GM19455 (cell line): ENCODE measurements around the gene ARHGAP4.

ENCODE experiments used
- ATAC-seq: cut with Tn5 transposase; IDR thresholded peaks from one replicate; pipeline ENCODE4 v1.9.1; 2021; ENCODE audit not compliant: unreplicated experiment

ARHGAP4 gene

GRCh38 chrX:153928846-153929245 is 2.8 kb upstream of the ARHGAP4 start:
- no peak for ATAC-seq

- peak; percentile 67 for ATAC-seq
Observed at GRCh38 chrX:153927922-153928760, 2.1 kb upstream of the ARHGAP4 start.

GRCh38 chrX:153927672-153927921 is 1.5 kb upstream of the ARHGAP4 start:
- ATAC-seq: no peak

GRCh38 chrX:153926858-153927671 is 1.0 kb upstream of the ARHGAP4 start:
- ATAC-seq: peak; percentile 40

- no peak for ATAC-seq
Observed at GRCh38 chrX:153926552-153926857, 441 bp upstream of the ARHGAP4 start.

- ATAC-seq: no peak
Observed at GRCh38 chrX:153925387-153925738, 701 bp downstream of the ARHGAP4 start.

GRCh38 chrX:153924149-153924861 is 1.8 kb downstream of the ARHGAP4 start:
- ATAC-seq: no peak

GRCh38 chrX:153922932-153923857 is 2.9 kb downstream of the ARHGAP4 start:
- no peak for ATAC-seq

- no peak for ATAC-seq
Observed at GRCh38 chrX:153921511-153922446, 4.3 kb downstream of the ARHGAP4 start.

GRCh38 chrX:153921070-153921469 is 5.0 kb downstream of the ARHGAP4 start:
- no peak for ATAC-seq

GRCh38 chrX:153920546-153920945 is 5.5 kb downstream of the ARHGAP4 start:
- no peak for ATAC-seq

GRCh38 chrX:153919281-153919680 is 6.8 kb downstream of the ARHGAP4 start:
- no peak for ATAC-seq

- ATAC-seq: no peak
Observed at GRCh38 chrX:153917869-153918268, 8.2 kb downstream of the ARHGAP4 start.

- no peak for ATAC-seq
Observed at GRCh38 chrX:153913701-153914100, 12.4 kb downstream of the ARHGAP4 start.

- ATAC-seq: no peak
Observed at GRCh38 chrX:153913211-153913610, 12.9 kb downstream of the ARHGAP4 start.

- no peak for ATAC-seq
Observed at GRCh38 chrX:153911798-153912197, 14.3 kb downstream of the ARHGAP4 start.

- ATAC-seq: no peak
Observed at GRCh38 chrX:153910446-153910845, 15.6 kb downstream of the ARHGAP4 start.

GRCh38 chrX:153909980-153910360 is 16.1 kb downstream of the ARHGAP4 start:
- no peak for ATAC-seq

- no peak for ATAC-seq
Observed at GRCh38 chrX:153909024-153909979, 16.8 kb downstream of the ARHGAP4 start.
